ENCODE data around the gene HS6ST3.

The HS6ST3 gene

DNA sequence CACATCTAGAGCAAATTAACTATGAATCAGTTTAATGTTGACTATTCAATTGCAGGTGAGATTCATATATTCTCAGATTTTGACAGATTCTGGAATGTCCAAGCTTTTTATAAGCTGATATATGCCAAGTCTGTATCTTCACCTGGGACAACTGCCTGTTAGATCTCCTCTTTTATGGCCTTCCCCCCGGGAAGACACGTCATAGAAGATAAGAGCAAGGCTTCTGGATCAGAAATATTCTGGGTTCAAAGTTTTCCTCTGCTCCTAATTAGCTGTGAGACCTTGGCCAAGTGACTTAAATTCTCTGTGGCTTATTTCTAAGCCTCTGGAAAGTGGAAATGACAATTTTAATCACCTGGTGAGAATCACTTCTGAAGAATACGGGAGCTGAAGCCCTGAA lies 716.8 kb downstream of the HS6ST3 start:
- FAIRE-seq = no peak

DNA sequence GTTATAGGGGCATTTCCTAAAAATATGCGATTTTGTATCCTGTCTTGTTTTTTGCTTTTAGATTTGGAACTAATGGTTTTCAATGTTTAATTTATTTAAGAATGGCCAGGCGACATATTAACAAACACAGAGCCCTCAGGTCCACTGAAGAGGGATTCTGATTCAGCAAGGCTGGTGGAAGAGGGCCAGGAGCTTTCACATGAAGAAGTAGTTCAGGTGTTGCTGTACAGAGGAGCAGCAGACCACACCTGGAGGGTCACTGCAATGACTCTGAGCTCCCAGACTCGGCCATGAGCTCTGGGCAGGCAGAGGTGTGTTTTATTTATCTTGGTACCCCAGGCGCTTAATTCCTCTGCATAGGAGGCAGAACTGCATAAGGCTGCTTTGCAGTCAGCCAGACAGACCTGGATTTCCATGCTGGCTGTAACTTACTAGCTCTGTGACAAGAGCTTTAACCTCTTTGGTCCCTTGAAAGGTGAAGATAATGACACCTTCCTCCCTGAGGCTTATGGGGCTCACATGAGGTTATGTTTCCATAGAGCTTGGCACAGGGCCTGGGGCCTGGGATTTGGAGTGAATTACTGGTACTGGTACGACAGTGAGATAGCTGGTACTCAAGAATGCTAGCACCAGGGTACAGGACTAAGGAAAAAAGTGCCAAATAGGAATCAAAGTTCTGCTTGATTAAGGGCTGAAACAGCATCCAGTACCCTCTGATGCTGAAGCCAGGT lies 719.6 kb downstream of the HS6ST3 start:
- no peak for FAIRE-seq

DNA sequence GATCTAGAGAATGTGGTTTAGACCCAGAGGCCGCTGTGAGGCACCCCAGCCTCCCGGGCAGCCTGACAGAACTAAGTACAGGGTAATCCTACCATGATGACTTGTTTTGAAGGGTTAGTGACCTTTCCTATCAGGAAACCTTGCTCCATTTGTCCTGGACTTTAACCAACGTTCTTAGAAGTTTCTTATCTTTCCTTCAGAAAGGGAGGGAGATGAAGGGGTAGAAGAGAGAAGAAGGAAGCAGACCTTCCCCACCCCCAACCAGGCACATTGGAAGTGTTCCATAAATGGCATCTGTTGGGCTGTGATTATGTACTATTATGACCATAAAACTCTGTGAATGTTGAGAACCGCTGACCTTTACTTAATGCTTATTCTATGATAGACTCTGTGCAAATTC lies 720.2 kb downstream of the HS6ST3 start:
- FAIRE-seq = no peak

DNA sequence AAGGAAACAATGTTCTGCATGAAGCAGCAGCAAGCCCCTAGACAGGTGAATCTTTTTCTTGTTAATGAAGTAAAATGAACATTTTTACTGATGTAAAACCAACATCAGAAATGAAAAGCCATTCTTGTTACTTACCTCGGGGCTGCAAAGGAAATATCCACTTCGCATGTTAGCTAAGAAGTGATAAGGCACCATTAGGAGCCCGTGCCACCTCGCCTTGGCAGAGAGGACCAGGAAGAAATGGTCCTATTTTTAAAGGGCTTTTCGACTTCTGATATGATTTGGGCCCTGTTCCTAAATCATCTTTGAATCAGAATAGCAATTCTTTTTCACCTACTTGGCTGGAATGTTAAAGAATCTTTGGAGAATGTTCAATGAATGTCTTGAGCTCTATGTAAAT lies 721.1 kb downstream of the HS6ST3 start:
- FAIRE-seq = no peak

DNA sequence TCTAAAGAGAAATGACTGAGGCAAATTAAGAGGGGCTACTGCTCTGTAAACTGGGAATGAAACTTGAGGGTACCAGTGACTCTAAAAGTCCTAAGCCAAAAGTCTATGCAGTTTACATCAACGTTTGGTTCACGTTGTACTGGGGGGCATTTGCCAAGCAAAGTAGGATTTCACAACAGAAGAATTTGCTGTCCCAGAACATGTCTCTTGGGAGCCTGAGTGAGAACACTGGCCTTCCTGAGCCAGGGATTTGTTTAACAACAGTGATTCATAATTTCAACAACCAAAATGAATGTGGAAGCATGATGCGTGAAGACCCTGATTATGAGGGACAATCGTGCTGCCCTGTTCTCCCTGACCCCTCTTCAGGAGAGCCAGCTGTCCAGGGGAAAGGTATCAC lies 726.4 kb downstream of the HS6ST3 start:
- no peak for FAIRE-seq

DNA sequence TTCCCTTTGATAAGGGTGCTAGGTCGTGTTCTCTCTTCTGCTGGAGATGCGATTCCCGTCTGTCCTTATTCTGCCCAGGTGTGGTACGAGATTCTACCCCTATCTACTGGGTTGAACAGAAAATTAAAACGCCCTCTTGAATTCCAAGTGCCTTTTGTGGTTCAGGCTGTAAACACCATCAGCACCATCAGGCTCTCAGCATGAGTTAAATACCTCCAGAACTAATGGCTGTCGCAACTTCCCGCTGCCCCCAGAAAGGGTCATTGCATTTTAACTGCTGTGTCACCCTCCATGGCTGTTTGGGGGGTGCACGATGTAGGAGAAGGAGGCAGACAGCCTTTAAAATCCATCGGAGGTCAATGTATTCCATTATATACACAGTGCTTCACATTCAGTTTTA lies 727.0 kb downstream of the HS6ST3 start:
- no peak for FAIRE-seq

DNA sequence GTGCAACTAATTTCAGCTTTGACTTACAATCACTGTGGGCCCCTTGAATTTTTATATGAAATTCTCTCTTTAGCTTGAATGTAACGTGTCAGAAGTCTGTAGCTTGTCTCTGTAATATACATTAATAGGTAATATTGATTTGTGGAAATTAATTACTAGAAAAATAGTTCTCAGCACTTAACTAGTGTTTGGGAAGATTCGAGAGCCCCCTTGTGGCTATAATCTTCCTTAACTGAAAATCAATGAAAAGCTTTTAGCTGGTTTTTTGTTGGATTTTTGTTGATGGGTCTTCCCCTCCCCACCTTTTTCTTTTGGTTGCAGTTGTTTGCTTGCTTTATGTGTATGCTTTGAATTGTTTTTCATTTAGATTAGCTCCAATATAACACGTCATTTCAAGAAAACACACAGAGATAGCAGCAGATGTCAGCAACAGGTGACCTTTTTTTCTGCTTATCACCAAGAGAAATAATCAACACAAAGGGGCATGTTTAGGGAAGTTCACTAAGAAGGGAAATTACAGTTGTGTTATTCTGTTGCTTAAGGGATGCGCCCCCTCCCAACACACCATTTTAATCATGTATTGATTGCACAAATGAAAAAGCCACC lies 727.5 kb downstream of the HS6ST3 start:
- peak; percentile 48 for FAIRE-seq

DNA sequence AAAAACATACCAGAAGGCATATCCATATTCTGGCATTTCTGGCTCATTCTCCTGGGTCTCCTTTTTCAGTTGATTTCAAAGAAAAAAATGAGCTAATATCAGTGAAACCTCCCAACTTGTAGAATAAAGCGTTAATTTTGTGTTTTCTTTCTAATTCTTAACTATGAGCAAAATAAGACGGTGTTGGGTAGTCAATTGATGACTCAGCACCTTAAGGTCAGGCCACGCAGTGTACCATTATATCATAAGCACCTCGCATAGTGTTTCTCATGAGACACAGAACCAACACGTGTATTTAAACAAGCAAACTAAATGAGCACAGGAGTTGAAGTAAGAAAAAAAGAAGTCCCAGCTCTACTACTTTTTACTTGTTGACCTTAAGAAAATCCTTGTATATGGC lies 729.5 kb downstream of the HS6ST3 start:
- FAIRE-seq = no peak

DNA sequence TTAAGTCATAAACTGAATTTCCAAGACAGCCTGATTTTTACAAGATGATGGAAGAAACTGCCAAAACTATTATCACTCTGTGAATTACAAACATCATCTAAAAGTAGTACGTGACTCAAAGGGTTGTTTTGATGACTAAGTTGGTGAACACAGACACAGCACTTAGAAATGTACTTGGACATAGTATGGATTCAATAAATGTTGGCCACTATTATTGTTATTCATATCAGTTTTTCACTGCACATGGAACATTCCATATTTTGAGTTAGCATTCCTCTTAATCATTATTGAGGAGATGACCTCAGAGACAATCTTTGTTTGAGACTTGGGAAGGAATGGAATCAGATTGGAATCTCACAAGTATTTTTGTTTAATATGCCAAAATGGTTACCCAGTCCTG lies 731.5 kb downstream of the HS6ST3 start:
- no peak for FAIRE-seq

DNA sequence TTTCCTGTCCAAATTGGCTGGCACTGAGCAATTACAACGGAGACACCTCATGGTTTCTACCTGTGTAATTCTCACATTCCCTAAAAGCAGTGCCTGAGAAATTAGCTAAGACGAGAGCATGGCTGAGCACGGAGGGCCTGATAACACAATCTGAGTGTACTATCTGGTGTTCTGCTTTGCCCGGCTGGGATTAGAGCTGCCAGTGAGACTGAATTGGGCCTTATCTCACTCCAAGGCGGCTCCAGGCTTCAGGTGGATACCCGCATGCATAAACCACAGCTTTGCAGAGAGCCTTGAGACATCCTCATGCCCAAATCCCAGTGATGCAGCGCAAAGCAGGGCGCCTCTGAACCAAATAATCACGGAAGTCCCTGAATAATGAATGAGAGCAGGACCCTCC lies 732.1 kb downstream of the HS6ST3 start:
- no peak for FAIRE-seq

DNA sequence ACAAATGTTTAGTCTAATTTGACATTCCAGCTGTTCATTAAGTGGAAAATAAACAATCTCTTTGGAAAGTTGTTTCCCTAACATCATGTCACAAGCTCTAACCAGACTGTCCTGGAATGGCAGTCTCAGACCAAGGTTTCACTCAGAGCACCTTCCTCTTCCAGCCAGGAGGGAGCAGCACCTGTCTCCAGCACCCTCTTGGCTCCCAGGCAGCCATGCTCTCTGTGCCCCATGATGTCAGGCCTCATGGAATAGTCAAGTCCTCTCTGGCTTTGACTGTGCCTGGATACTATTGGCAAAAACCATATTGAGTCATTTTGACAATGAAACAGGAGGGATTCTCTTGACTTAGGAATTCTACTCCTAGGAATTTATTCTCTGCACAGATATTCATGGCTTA lies 733.0 kb downstream of the HS6ST3 start:
- no peak for FAIRE-seq

DNA sequence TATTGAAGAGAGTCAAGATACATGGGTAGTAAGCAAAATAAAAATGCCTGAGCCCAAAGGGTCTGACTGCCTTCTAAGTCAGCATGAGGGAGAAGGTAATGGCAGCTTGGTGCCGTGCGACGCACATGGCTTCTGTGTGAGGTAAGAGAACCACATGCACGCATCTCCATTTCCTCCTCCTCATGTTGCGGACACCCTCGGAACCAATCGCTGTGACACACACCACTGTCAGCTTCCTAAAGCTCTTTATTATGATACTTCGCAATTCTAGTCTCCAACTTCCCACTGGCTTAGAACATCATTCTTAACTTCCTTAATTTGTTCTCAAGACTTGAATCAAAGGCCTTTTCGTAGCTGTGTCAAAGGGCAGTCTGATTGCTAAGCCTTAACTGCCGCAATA lies 734.2 kb downstream of the HS6ST3 start:
- no peak for FAIRE-seq

DNA sequence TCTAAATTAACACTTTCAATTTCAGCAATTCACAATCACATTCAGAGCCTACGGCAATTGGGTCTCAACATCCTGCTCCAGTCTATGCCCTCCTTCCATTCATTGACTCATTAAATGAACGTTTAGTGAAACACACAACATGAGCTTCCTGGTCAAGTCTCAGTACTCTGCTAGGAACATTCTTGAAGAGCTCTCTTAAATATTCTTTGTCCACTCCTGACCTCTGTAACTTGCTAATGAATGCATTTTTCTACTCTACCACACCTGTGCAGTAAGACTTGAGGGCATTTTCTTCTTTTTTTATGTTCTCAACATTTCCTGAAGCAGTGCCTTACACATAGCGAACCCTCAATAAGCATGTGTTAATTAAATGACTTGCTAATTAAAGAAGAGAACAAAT lies 735.7 kb downstream of the HS6ST3 start:
- no peak for FAIRE-seq

DNA sequence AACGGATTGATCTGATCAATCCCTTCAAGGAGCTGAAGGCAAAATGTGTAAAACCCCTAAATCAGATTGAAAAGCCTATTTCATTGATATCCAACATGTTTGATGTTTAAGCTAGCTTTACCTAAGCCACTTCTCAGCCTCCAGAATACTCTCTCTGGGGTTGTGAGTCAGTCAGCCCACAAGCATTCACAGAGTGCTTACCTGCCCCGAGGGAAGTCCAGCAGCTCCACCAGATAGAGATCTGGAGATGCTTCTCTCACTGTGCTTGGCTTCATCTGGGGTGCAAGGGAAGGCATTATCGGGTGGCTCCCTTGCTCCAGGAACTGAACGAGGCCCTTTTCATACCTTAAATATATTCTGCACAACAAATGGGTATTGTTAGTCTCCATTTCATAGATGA lies 744.7 kb downstream of the HS6ST3 start:
- FAIRE-seq = no peak

DNA sequence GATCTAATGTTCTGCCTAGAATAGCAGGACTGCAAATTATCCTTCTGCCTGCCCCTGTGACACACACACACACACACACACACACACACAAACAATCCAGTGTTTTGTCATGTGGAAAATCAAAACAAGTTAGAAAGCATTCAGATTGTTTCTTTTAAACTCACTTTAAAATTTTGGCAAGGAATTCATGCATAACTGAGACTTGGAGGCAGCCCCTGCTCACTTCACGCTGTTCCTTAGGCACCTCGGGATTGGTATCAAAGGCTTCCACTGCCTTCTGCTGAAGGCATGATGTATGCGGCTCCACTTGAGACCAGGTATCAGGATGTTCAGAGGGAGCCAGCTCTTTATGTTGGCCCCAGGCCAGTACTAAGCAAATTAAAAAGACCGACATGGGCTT lies 745.6 kb downstream of the HS6ST3 start:
- no peak for FAIRE-seq

DNA sequence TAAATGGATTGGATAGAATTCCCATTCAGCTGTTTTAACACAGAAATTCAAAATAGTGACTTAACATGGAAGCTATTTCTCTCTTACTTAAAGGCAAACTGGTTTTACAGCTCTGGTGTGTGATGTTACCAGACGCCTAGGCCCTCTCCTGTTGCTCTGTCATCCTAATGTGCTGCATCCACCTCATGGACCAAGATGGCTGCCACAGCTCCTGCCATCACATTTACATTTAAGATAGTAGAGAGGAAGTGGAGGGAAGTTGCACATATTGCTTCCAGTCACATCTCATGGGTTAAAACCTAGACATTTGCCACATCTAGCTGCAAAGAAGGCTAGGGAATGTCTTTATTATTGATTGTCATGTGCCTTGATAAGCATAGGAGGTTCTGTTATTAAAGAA lies 746.8 kb downstream of the HS6ST3 start:
- FAIRE-seq = no peak

DNA sequence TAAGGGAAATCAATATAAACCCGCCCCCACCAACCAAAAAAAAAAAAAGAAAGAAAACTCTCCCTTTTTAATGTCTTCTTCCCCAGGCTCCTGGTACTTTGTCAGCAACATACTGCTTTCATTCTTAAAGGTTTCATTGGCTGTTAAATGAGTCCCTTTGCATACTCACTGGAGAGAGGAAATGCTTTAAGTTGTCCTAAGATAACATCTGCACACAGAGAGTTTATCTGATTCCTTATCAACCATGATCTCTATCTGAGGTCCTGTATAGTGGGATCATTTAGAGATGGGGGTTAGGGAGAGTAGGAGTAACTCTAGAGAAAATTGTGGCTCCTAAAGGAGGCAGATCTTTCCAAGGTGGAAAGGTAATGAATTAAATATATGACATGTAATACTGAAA lies 747.9 kb downstream of the HS6ST3 start:
- no peak for FAIRE-seq

DNA sequence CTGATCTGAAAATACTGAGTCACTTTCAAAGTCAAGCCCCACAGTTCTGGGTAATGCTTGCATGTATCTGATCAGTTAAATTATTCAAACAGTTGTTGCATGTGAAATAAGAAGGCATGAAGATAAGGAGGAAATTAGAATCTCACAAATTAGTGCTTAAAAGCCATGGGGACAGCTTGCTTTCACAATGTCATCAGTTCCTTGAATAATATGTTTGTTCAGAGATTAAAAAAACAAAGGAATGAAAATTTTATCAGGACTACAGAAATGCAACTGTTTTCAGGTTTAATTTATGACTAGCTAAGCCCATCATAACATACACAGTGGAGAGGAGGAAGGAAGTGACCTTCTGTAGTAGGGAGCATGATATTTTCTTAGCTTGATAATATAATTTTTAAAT lies 754.3 kb downstream of the HS6ST3 start:
- FAIRE-seq = no peak

DNA sequence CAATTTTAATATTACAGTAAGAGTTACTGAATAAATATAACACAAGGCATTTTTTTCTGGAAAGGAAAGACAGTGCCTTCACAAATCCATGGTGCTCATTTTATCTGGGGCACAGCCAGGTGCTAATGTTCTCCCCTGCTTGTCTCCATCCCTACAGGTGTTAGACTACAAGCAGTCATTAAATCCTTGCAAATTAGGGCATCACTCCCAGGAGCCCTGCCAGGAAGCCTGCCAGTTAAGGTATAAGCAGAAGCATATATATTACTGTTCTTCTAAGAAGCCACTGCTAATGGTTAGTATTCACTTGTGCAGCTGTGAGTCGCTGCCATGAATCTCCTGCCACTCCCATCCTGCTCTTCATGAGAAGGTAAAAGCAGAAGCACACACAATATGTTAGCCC lies 754.7 kb downstream of the HS6ST3 start:
- FAIRE-seq = no peak

DNA sequence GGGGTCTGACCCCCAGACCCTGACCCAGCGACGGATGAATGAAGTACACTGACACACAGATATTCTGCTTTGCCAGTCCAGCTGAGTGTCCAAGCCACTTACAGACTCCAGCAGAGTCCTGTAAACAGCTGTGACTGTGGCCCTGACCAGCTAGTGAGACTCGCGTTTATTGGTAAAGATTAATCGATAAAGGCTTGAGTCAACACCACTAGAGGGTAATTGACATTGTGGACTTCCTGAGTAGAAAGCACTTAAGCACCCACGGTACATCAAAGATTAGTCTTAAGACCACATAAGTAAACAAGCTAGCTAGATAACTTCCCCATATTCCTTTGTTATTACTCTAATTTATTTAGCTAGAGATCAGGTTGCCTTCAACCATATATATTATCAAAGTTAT lies 758.4 kb downstream of the HS6ST3 start:
- FAIRE-seq = no peak

DNA sequence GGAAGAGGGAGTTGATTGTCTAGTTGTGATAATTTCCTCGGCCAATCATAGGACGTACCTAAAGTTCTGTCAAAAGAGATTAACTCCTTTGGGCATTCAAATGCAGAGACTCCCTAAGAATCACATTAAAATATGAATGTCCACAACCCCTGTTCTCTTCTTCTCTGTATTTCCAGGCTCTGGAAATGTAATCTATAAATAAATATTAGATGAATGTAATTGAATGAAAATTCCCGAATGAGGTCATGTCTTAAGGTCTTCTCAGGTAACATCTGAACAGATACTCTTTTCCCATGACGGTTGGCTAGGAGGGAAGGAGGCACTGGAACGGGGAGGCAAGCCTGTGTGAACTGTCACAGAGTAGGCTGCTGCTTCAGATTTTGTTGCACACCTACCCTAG lies 759.2 kb downstream of the HS6ST3 start:
- FAIRE-seq = no peak

DNA sequence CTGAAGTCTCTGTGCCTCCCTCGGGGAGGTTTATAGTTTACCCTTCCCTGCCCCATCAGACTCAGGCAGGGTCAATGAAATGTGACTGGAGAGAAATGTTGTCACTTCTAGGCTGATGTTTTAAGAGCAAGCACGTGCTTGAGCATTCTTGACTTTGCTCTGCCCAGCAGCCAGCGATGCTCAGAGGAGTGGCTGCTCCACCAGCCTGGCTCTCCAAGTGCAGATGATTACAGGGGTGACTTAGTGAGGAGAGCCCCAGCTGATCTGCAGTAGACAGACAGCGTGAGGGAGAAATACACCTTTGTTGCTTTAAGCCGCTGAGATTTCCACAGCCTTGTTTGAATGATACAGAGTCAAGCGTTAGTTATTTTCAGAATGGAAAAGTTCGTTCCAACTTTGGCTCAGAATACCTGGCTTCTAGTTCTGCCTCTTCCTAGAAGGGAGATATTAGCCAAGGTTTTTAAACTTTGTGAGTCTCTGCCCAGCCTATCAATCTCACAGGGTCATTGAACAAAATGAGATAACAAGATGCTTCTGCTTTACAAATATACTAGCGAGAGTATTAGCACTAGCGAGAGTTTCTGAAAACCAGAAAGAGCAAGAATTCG lies 760.7 kb downstream of the HS6ST3 start:
- no peak for FAIRE-seq

DNA sequence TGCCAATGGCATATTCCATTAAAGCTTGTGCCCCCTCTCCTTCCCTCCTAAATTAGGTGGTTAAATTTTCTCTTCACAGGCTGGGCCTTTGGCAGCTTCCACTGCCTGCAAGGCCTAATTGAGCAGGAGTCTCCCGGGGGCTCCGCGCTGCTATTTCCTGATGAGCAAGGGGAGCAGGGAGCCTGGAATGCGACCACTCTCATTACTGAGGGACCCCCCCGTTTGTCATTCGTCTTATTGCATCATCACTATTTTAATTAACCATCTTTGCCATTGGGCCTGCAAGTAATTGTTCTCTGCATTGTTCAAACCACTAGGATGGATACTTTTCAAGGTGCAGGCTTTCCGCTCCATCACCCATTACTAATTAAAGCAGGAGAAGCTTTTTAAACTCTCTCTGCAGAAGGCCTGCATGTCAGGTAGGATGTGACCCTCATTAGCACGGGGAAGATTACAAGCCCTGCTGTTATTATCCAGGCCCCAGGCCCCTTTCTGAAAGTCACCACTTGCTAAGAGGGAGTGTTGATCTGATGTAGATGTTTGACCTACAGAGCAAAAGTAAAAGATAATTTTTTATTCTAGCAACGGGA lies 762.0 kb downstream of the HS6ST3 start:
- no peak for FAIRE-seq

DNA sequence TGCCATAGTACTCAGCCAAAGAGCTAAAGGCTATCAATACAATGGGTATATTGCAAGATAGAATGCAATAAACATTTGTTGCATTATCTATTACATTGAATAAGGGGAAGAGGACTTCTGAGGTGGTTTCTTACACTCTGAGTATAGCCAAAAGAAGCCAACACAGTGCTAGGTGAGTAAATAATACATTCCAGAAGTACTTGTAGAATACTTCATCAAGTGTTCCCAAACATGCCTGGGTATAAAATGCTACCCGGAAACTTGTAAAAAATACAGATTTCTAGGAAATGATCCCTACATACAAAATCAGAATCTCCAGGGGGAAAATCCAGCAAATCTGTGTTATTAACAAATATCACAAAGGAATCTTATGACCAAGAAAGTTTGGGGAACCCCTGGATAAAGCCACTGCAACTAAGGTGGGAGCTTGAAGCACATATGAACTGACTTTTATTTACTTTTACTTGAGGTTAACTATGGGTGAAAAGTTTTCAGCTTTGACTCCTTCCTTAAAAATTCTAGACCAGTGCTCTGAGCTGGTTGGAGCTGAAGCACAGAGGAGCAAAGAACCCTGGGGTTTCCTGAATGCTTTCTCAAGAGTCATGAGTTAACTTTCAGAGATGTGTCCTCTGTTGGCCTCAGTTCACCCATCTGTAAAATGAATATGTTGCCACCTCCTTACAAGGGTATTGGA lies 768.4 kb downstream of the HS6ST3 start:
- no peak for FAIRE-seq

Measured in endometrium (tissue), 2 donors.